Activated CD4-positive, alpha-beta memory T cell treated with anti-CD3 and anti-CD28 coated beads, Interleukin-2, amount 10 ng/mL, durations not matched to agents 7 days and 5 days (primary cell): Measurements from ENCODE around the gene U2AF1. TPM values are rescaled to one million over a fixed set of nuclear protein-coding genes. Genes with fewer than 3 reads are reported as not detected.
"Not testable (repeated sequence)": the region's sequence is repeated elsewhere in the genome, so short reads cannot be mapped to it uniquely, and the experiment has no call there.

Source experiments
- CTCF ChIA-PET: fragments of 350-600 bp; sonication (Branson Sonifier 250); formaldehyde crosslinking; loops from one replicate; lab custom pipeline; 2021; ENCODE audit warnings: antibody characterized with exemption, inconsistent platforms; lab: Charles Lee
- POLR2A ChIA-PET: fragments of 350-600 bp; sonication (Branson Sonifier 250); formaldehyde crosslinking; loops from one replicate; lab custom pipeline; 2021; ENCODE audit warnings: antibody characterized with exemption; lab: Charles Lee
- DNase-seq: peaks from one replicate; pipeline ENCODE4 v3.0.0-alpha.2; 2020
- H3K27ac Mint-ChIP-seq: one replicate; pipeline ENCODE4 v1.8.0; 2021; ENCODE audit warnings: mild to moderate bottlenecking, mixed read lengths
- H3K27me3 Mint-ChIP-seq: one replicate; pipeline ENCODE4 v1.8.0; 2021; ENCODE audit warnings: mixed read lengths
- H3K36me3 Mint-ChIP-seq: one replicate; pipeline ENCODE4 v1.8.0; 2021; ENCODE audit warnings: low read depth, mixed read lengths
- H3K4me1 Mint-ChIP-seq: one replicate; pipeline ENCODE4 v1.8.0; 2021; ENCODE audit warnings: mixed read lengths
- H3K4me3 Mint-ChIP-seq: one replicate; pipeline ENCODE4 v1.8.0; 2021; ENCODE audit warnings: mild to moderate bottlenecking, mixed read lengths
- H3K9me3 Mint-ChIP-seq: one replicate; pipeline ENCODE4 v1.8.0; 2021; ENCODE audit warnings: mixed read lengths
- total RNA-seq, 2 experiments: library from RNA; stranded (reverse); gene quantifications; one replicate each; pipeline ENCODE4 v1.2.3, GENCODE V29; 2021

U2AF1 gene
- total RNA-seq, 2 experiments from 2014 or later = 47.4 to 50.0 TPM

DNA sequence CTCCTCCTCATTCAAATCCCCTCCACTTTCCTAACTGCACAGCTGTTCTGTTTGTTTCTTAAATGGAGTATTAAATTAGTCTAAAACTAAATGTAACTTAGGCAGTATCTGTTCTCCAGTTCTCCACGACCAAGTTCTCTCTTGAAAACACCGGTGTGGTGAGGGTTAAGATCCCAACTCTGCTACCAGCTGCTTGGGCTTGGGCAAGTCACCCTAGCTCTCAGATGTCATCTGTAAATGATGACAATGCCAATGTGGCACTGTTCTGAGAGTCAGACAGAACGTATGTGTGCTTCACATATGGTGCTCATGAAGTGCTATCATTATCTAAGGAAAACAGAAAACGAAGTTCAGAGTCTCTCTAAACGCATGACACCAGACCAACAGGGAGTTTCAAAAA is 2.7 kb downstream of the U2AF1 start:
- H3K4me1 Mint-ChIP-seq, H3K9me3 Mint-ChIP-seq, DNase-seq, H3K27ac Mint-ChIP-seq, CTCF ChIA-PET, H3K4me3 Mint-ChIP-seq, POLR2A ChIA-PET, H3K27me3 Mint-ChIP-seq, H3K36me3 Mint-ChIP-seq: not testable (repeated sequence)

GRCh38 chr21:43102281-43102680 is 5.1 kb downstream of the U2AF1 start:
- H3K27ac Mint-ChIP-seq, H3K4me1 Mint-ChIP-seq, DNase-seq, H3K27me3 Mint-ChIP-seq, H3K36me3 Mint-ChIP-seq, H3K9me3 Mint-ChIP-seq, POLR2A ChIA-PET, H3K4me3 Mint-ChIP-seq, CTCF ChIA-PET: not testable (repeated sequence)

DNA sequence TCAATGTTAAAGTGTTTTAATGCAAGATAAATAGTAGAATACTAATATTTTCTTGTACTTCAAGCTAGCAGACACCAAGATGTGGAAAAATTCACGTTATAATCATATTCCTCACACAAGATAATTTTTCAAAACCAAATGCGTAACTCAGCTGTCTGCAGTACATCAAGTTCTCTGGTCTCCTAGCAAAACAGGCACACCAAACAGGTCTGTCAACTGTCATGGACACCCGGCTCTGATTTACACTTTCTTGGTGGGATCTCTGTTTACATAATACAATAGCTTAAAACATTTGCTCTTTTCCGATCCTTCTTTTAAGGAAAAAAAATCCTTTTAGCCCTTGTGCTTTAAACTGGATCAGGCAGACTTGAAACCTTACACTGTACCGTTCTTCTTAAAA is 5.7 kb downstream of the U2AF1 start:
- H3K27ac Mint-ChIP-seq, H3K36me3 Mint-ChIP-seq, DNase-seq, H3K4me1 Mint-ChIP-seq, H3K27me3 Mint-ChIP-seq, H3K9me3 Mint-ChIP-seq, CTCF ChIA-PET, POLR2A ChIA-PET, H3K4me3 Mint-ChIP-seq: not testable (repeated sequence)

DNA sequence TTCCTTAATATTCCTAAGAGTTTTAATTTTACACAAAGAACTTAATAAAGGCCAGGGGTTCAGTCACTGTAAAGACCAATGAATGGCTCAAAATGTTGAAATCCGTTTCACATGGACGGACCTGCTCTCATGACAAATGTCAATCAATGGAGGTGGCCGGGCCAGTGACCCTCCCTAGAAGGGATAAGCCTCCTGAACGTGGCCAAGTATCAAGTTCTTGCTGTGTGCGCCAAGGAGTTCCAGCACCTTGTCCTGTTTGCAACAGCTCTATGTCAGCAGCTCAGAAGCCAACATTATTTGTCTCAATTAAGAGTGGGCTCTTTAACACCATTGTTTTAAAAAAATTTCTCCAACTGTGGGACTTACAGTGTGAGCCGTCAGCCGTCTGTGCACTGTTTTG is 6.4 kb downstream of the U2AF1 start:
- H3K36me3 Mint-ChIP-seq, POLR2A ChIA-PET, CTCF ChIA-PET, H3K27me3 Mint-ChIP-seq, H3K27ac Mint-ChIP-seq, H3K9me3 Mint-ChIP-seq, DNase-seq, H3K4me1 Mint-ChIP-seq, H3K4me3 Mint-ChIP-seq: not testable (repeated sequence)

- H3K9me3 Mint-ChIP-seq, POLR2A ChIA-PET, CTCF ChIA-PET, H3K27me3 Mint-ChIP-seq, DNase-seq, H3K4me1 Mint-ChIP-seq, H3K36me3 Mint-ChIP-seq, H3K27ac Mint-ChIP-seq, H3K4me3 Mint-ChIP-seq: not testable (repeated sequence)
Observed at GRCh38 chr21:43091979-43092614, 15.3 kb downstream of the U2AF1 start.

- H3K36me3 Mint-ChIP-seq, H3K9me3 Mint-ChIP-seq, H3K4me1 Mint-ChIP-seq, DNase-seq, H3K27ac Mint-ChIP-seq, H3K27me3 Mint-ChIP-seq, CTCF ChIA-PET, H3K4me3 Mint-ChIP-seq, POLR2A ChIA-PET: not testable (repeated sequence)
Observed at GRCh38 chr21:43090947-43091346, 16.4 kb downstream of the U2AF1 start.

- H3K9me3 Mint-ChIP-seq, H3K4me3 Mint-ChIP-seq, H3K27me3 Mint-ChIP-seq, DNase-seq, CTCF ChIA-PET, H3K27ac Mint-ChIP-seq, H3K36me3 Mint-ChIP-seq, POLR2A ChIA-PET, H3K4me1 Mint-ChIP-seq: not testable (repeated sequence)
Observed at GRCh38 chr21:43089463-43089862, 17.9 kb downstream of the U2AF1 start.

GRCh38 chr21:43082587-43083300 is 24.6 kb downstream of the U2AF1 start:
- H3K27me3 Mint-ChIP-seq, POLR2A ChIA-PET, DNase-seq, H3K4me1 Mint-ChIP-seq, H3K27ac Mint-ChIP-seq, H3K36me3 Mint-ChIP-seq, H3K4me3 Mint-ChIP-seq, CTCF ChIA-PET, H3K9me3 Mint-ChIP-seq: not testable (repeated sequence)

- H3K4me3 Mint-ChIP-seq, H3K9me3 Mint-ChIP-seq, CTCF ChIA-PET, H3K36me3 Mint-ChIP-seq, H3K27me3 Mint-ChIP-seq, H3K4me1 Mint-ChIP-seq, POLR2A ChIA-PET, DNase-seq, H3K27ac Mint-ChIP-seq: not testable (repeated sequence)
Observed at GRCh38 chr21:43076643-43077042, 30.7 kb downstream of the U2AF1 start.

DNA sequence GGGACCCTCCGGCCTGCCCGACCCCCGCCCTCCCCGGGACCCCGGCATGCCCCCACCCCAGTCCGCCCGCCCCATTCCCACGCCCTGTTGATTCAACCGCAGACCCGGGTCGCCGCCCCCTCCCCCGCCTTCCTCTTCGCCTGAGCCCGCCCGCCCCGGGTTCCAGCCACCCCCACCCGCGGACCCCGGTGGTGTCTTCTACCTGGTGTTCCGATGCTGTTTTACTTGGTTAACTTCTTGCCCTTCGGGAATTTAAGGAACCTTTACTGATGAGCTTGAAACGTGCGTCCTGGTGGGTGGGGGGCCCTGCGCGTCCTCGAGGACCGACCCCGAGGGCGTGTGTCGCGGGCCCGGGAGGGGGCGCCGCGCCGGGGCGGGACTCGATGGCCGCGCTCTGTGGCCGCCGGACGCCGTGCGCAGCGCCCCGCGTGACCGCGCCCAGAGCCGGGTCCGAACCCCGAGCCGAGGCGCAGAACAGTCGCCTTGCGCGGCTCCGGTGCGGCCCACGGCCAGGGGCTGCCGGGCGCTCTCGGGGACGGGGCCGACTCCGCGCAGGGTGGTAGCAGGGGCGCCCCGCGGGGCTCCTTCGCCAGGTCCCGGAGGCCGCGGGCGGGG is 31.2 kb downstream of the U2AF1 start:
- H3K27me3 Mint-ChIP-seq, POLR2A ChIA-PET, H3K27ac Mint-ChIP-seq, H3K4me3 Mint-ChIP-seq, DNase-seq, H3K36me3 Mint-ChIP-seq, H3K9me3 Mint-ChIP-seq, CTCF ChIA-PET, H3K4me1 Mint-ChIP-seq: not testable (repeated sequence)

GRCh38 chr21:43075170-43076022 is 32.0 kb downstream of the U2AF1 start, which contains the start of gene CBS:
CBS (minus strand) TSS chr21:43075835; CDS start chr21:43072193, 3,642 bp downstream.
- CTCF ChIA-PET, H3K27ac Mint-ChIP-seq, H3K4me3 Mint-ChIP-seq, H3K27me3 Mint-ChIP-seq, H3K9me3 Mint-ChIP-seq, H3K4me1 Mint-ChIP-seq, DNase-seq, H3K36me3 Mint-ChIP-seq, POLR2A ChIA-PET: not testable (repeated sequence)

DNA sequence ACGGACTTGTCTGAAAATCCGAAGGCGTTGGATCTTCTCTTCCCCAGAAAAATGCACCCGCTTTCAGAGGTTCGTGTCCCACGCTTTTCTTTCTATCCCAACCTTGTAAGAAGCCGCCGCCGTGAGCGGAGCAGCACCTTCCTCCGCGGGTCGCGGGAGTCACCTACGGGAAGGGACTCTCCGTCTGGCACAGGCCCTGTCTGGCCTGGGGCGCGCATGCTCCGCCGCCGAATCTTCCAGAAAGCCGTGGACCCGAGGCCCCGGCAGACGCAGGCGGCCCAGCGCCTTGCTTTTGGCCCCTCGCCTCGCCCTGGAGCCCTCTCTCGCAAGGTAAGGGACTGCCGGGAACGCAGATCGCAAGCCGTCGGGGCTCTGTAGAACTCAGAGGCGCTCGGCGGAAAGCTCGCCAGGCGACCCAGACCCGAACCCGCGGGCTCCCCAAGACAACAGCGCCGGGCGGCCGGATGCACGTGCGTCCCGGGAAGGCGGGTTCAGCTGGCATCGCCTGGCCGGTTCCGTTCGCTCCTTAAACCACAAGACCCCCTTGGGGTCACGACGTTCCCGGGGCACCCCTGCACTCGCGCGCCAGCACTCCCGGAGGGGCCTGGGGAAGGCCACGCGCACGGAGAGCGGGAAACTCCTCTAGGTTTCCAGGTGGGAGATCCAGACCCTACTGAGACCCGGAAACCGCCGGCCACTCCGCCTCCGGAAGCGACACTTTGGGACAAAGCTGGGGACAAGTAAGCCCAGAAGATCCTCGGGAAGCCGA is 32.8 kb downstream of the U2AF1 start:
- H3K27ac Mint-ChIP-seq, H3K4me1 Mint-ChIP-seq, CTCF ChIA-PET, H3K36me3 Mint-ChIP-seq, H3K4me3 Mint-ChIP-seq, H3K27me3 Mint-ChIP-seq, H3K9me3 Mint-ChIP-seq, POLR2A ChIA-PET, DNase-seq: not testable (repeated sequence)

DNA sequence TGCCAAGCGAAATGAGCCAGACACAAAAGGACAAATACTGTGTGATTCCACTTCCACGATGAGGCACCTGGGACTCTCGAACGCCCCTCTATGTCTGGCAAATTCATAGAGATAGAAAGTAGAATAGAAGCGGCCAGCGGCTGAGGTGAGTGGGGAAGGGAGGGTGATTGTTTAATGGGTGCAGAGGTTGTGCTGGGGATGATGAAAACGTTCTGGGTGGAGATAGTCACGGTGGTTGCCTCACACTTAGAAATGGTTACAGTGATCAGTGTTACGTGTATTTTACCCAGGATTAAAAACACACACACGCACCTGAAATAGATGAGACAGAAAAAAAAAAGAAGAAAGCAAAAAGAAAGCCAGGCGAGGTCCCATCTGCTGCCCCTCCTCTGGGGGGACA is 34.6 kb downstream of the U2AF1 start:
- DNase-seq, H3K27ac Mint-ChIP-seq, H3K4me3 Mint-ChIP-seq, CTCF ChIA-PET, H3K4me1 Mint-ChIP-seq, POLR2A ChIA-PET, H3K36me3 Mint-ChIP-seq, H3K27me3 Mint-ChIP-seq, H3K9me3 Mint-ChIP-seq: not testable (repeated sequence)
